Fibroblast of pulmonary artery (primary cell): ENCODE results near the gene FUT2.

Experiments used
- DNase-seq: peaks from one replicate; pipeline ENCODE4 v3.0.0-alpha.2; 2010; ENCODE audit warnings: low read depth
- H3K4me3 ChIP-seq: replicated peaks from 2 replicates; pipeline ENCODE4 v1.5.1; 2011; ENCODE audit warnings: low read depth, mild to moderate bottlenecking, control low read depth, low read length, moderate library complexity
- TF ChIP-seq, protein P1 (sequence below): IDR thresholded peaks from 2 replicates; pipeline ENCODE4 v1.5.1; 2011; ENCODE audit warnings: mild to moderate bottlenecking, control low read depth, low read length, inconsistent platforms; ENCODE audit errors: missing control alignments

Gene FUT2

DNA sequence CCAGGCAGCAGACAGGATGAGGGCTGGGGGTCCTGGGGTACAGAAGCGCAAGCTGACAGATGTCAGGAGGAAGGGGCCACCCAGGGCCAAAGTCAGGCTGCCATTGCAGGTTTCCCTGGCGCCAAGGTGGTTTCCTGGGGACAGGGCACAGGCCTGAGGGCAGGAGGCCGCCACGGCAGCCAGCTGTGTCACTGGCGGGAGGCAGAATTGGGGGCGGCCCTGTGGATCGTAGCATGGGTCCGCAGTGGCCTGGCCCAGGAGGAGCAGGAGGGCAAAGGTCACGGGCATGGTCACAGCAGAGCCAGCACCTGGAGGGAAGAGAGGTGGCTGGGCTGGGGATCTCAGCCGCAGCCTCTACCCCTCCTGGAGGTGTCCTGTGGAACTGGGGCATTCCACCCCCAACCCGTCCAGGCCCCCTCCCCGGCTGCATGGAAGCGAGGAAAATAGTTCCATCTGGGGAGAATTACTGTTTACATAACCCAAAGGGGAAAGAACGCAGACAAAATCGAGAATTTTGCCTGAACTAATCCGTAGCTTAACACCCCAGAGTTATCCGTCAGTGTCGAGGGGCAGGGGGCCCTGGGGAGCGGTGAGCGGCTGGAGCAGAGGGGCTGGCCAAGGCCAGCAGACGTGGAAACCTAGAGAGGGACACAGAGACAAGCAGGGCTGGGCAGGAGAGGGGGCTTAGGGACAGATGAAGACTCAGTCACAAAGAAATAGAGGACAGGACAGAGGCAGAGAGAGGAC lies 24.9 kb upstream of the FUT2 start:
- H3K4me3 ChIP-seq = no peak overlapping the region
- TF ChIP-seq, protein P1, sequence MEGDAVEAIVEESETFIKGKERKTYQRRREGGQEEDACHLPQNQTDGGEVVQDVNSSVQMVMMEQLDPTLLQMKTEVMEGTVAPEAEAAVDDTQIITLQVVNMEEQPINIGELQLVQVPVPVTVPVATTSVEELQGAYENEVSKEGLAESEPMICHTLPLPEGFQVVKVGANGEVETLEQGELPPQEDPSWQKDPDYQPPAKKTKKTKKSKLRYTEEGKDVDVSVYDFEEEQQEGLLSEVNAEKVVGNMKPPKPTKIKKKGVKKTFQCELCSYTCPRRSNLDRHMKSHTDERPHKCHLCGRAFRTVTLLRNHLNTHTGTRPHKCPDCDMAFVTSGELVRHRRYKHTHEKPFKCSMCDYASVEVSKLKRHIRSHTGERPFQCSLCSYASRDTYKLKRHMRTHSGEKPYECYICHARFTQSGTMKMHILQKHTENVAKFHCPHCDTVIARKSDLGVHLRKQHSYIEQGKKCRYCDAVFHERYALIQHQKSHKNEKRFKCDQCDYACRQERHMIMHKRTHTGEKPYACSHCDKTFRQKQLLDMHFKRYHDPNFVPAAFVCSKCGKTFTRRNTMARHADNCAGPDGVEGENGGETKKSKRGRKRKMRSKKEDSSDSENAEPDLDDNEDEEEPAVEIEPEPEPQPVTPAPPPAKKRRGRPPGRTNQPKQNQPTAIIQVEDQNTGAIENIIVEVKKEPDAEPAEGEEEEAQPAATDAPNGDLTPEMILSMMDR = no peak
- DNase-seq = no peak

DNA sequence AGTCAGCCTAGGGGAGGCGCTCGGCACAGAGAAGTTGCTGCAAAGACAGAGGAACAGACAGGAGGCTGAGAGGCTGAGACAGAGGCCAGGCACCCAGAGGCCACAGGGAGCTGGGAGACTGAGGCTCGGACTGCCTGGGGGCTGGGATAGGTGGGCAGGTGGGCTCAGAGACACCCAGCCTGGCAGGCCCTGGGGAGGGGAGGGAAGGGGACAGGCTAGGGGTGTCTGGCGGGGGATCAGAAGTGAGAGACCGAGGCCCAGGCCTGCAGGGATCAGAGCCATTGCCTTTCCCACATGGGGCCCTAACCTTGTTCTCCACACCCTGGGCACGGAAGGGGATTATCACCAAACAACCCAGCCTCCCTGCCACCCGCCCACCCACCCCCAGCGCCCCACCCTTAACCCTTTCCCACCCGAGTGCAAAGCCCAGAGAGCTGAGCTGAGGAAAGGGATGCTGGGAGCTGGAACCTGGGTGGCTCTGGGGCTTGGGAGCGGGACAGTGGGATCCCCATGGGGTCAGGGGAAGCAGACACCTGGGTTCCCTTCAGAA lies 24.2 kb upstream of the FUT2 start:
- no peak for DNase-seq
- TF ChIP-seq, protein P1 = no peak
- H3K4me3 ChIP-seq = no peak overlapping the region

DNA sequence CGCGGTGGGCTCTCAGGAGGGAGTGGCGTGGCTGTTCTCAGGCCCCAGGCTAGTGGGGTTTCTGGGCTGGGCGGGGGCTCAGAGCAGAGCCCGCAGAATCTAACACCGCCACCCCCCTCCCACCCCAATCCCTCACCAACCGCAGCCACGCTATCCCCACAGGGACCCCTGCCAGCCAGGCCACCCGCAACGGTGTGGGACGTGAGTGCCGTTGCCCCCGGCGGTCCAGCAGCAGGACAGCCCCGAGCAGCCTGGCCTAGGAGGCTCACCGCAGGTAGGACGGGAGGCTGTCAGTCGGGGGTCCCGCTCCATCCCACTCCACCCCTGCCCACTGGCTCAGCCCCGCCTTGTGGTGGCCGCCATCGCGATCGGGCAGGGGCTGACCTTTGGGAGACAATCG lies 22.8 kb upstream of the FUT2 start, which contains the start of gene NTN5:
Gene NTN5, minus strand, starts transcription at position 24 of the 400 bp plus-strand sequence. CDS start 2,031 bp downstream, outside the sequence.
- no peak within 1 kb of the TSS for H3K4me3 ChIP-seq
- no peak for DNase-seq
- TF ChIP-seq, protein P1 = no peak

DNA sequence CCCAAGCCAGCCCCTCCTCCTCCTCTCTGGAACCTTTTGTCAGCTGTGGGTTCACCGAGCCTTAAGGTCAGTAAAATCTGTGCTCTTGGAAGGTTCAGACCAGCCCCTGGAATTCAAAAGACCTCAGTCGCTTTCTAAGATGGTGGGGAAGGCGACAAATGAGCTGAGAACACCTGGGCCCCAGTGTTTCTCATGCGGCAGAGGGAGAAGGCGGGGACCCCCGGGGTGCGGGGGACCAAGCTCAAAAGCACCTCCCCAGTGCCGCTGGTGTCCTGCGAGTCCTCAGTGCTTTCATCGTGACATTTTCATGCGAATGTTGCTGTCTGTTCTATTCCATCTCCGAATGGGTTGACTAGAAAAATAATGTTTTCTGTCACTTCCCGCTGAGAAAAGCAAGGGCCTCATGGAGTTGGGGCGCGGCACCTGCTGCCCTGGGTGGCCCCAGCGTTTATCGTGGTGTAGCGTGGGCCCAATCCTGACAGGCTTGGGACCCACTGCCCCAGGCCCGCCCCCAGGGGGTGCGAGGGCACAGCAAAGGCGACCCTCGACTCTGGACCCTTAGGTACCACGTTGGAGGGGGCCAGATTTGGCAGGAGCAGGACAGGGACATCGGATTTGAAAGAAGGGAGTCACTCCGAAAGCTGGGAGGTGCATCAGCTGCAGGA lies 22.2 kb upstream of the FUT2 start:
- no peak for DNase-seq
- H3K4me3 ChIP-seq = no peak overlapping the region
- TF ChIP-seq, protein P1 = no peak

DNA sequence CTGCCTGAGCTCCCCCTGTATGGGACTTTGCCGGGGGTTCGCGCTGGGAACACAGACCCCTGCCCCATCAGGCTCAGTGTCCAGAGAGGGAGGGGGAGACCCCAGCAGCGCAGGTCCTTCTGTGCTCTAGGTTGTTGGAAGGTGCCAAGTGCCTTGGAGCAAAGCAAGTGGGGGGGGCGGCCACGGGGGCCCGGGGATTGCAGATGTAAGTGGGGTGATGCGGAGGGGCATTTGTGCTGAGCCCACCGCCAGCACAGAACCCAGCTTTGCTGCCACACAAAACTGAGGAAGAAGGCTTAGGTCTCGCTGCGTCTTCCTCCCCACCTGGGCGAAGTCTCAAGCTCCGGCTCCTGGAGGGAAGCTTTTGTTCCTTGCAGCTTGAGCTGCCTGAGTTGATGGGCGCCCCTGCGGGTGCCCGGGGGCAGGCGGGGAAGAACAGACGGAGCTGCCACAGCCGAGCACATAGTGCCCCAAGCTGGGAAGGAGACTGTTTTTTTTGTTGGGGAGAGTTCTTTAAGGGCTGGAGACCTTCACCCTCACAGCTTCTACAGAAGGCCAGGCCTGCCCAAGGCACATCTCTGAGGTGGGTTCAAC lies 21.5 kb upstream of the FUT2 start:
- DNase-seq = no peak
- TF ChIP-seq, protein P1 = no peak
- no peak overlapping the region for H3K4me3 ChIP-seq

DNA sequence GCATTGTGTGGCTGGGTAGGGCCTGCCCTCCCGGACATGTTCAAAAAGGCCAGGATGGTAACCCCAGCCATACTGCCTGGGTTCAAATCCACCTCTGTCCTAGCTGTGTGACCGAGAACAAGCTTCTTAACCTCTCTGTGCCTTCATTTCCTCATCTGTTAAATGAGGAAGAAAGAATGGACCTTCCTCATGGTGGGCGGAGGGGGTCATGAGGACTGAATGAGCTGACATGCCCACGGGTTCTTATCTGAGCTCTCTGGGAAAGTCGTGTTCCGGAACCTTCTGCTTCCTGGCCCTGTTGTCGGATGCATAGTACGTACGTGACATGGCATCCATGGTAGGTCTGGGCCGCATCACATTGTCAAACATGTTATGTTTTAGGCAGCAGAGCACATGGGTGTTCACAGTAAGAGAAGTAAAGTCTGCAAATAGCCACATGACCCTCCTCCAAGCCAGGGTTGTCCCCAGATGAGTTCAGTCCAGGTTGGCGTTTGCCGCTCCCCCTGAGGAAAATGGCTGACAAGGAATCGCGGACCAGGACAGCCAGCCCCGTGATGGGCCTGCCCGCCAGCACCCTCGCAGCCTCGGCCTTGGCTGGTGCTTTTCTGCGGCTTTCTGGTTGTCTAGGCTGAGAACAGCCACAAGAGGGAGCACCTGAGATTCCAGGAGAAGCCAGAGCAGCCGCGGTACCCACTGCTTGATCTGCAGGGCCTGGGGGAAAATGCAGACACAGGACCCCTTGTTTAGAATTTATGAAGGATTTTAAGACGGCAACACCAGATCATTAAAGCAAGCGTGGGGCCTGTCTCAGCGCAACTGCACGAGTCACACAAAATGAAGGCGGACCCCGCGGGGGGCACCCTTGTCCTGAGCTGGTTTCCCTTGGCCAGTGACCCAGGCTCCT lies 20.6 kb upstream of the FUT2 start:
- TF ChIP-seq, protein P1 = peak; percentile 87
- peak; percentile 87 for DNase-seq
- no peak overlapping the region for H3K4me3 ChIP-seq
